Stimulated activated naive B cell treated with anti-CD40 and anti-IgM and Interleukin-4, amounts not matched to agents 10 μg/mL and 1 μg/mL and 100 μg/mL, for 72 hours (primary cell): ENCODE data around the gene RPGRIP1.

ENCODE experiments used
- ATAC-seq, 2 donors: fragments of 150-1000 bp; cut with Tn5 transposase; replicated peaks; 2 replicates each; pipeline ENCODE4 v1.10.0; 2021; ENCODE audit warnings: moderate library complexity in 1 of 2
- DNase-seq: peaks from one replicate; pipeline ENCODE4 v3.0.0; 2021
- H3K27ac Mint-ChIP-seq: one replicate; pipeline ENCODE4 v1.8.0; 2022; ENCODE audit warnings: mild to moderate bottlenecking, mixed read lengths
- H3K27me3 Mint-ChIP-seq, 2 donors: one replicate each; pipeline ENCODE4 v1.8.0; 2022; ENCODE audit warnings: mixed read lengths in 2 of 2
- H3K36me3 Mint-ChIP-seq, 2 donors: one replicate each; pipeline ENCODE4 v1.8.0; 2022; ENCODE audit warnings: mixed read lengths in 2 of 2, mild to moderate bottlenecking in 1 of 2
- H3K4me1 Mint-ChIP-seq, 2 donors: one replicate each; pipeline ENCODE4 v1.8.0; 2022; ENCODE audit warnings: mixed read lengths in 2 of 2, mild to moderate bottlenecking in 1 of 2
- H3K4me3 Mint-ChIP-seq, 2 donors: one replicate each; pipeline ENCODE4 v1.8.0; 2022; ENCODE audit warnings: mild to moderate bottlenecking in 2 of 2, mixed read lengths in 2 of 2, moderate library complexity in 1 of 2
- H3K9me3 Mint-ChIP-seq, 2 donors: one replicate each; pipeline ENCODE4 v1.8.0; 2022; ENCODE audit warnings: mixed read lengths in 2 of 2, mild to moderate bottlenecking in 1 of 2

RPGRIP1 gene

DNA sequence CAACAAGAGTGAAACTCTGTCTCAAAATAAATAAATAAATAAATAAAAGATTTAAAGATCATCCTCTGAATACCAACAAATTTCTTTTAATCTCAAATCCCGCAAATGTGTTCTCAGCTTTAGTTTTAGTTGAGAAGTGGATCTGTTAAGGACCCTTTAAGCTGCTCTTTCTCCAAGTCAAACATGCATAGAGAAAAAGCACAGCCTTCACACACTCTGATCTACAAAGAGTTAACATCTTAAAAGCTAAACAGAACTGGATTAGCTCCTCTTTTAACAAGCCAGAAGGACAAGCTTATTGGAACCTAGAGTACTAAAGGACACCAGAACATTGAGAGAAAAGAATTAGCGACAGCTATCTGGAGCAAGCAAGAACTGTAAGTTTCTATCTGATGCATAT lies at the start of gene RPGRIP1:
RPGRIP1 (plus strand) TSS at position 301 of the 400 bp plus-strand sequence. CDS start 7,894 bp downstream, outside the sequence.
- ATAC-seq (no peak), DNase-seq (no peak)
- no peak within 1 kb of the TSS for H3K27ac Mint-ChIP-seq
- no peaks in the 10 kb centered on the region for H3K36me3 Mint-ChIP-seq
- no peaks in the 10 kb centered on the region for H3K27me3 Mint-ChIP-seq
- no peak within 1 kb of the TSS for H3K4me3 Mint-ChIP-seq
- no peaks in the 10 kb centered on the region for H3K9me3 Mint-ChIP-seq
- H3K4me1 Mint-ChIP-seq = no peaks in the 10 kb centered on the region

DNA sequence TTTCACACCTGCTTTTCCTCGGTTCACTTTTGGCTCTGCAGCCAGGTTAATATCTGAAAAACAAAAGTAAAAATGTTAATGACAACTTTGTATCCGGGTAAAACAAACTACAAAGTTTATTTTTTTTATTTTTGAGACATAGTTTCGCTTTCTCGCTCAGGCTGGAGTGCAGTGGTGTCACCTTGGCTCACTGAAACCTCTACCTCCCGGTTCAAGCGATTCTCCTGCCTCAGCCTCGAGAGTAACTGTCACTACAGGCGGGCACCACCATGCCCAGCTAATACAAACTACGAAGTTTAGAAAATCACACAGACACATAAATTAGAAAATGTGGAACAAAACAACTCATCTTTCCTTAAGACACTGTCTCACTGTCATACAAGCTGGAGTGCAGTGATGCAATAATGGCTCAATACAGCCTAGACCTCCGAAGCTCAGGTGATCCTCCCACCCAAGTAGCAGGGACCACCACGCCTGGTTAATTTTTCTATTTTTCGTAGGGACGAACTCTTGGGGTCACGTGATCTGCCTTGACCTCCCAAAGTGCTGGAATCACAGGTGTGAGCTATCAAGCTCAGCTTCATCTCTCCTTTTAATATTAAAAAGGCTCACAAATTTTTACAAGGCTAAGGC lies 48.7 kb upstream of the RPGRIP1 start:
- H3K4me3 Mint-ChIP-seq = no peak overlapping the region
- ATAC-seq (no peak), DNase-seq (no peak)
- no peak overlapping the region for H3K27ac Mint-ChIP-seq
- H3K27me3 Mint-ChIP-seq = no peaks in the 10 kb centered on the region
- peaks cover 52 to 59% of the 10 kb centered on the region in 2 donors for H3K36me3 Mint-ChIP-seq
- H3K4me1 Mint-ChIP-seq = peaks cover 24 to 53% of the 10 kb centered on the region in 2 donors
- no peaks in the 10 kb centered on the region for H3K9me3 Mint-ChIP-seq

DNA sequence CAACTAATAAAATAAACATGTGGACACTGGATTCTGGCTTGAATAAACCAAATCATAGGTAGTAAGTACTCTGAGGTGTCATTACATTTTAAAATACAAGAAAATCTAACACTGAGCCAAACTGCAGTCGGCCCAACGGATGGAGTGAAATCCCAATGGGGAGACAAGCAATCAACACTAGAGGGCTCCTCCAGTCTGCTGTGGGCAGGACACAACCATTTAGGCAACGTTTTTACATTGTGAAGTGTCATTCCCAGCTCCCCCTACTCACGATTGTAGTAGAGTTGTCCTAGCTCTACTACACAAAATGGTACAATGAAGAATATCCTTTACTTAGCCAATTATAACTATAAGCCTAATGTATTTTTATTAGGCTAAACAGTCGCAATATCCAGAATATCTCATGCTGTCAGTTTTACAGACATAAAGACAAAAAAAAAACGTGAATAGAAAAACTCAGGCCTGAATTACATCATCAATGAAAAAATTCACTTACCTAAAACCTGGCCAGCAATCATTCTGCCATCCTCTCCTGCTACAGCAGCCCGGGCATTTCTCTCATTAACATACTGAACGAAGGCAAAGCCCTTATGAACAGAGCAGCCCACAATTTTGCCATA lies 46.3 kb upstream of the RPGRIP1 start:
- ATAC-seq = no peak
- Mint-ChIP-seq H3K27me3 (no peaks in the 10 kb centered on the region), H3K4me3 (no peak overlapping the region), H3K9me3 (no peaks in the 10 kb centered on the region), H3K4me1 (peaks cover 27 to 72% of the 10 kb centered on the region in 2 donors), H3K36me3 (peaks cover 42 to 43% of the 10 kb centered on the region in 2 donors), H3K27ac (peak overlapping the region; percentile 5)
- no peak for DNase-seq

DNA sequence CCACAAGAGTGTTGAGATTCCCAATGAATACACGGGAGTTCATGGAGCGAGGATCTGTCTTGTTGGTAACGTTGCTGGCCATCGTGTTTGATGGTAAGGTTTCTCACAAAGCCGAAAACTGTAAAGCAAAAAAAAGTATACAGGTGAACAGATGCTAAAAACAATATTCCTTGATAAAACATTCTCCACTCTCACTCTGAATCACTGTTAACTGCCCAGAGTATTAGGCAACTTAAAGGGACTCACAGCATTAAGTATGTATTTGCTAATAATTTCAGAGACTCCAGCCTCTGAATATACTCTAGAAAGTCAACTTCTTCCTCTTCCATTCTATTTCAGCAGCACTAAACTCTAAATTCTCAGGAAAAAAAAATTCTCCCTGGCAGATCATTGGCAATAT lies 45.8 kb upstream of the RPGRIP1 start:
- Mint-ChIP-seq H3K27ac (peak overlapping the region; percentile 75), H3K9me3 (no peaks in the 10 kb centered on the region), H3K4me1 (peaks cover 32 to 77% of the 10 kb centered on the region in 2 donors), H3K36me3 (peaks cover 47% of the 10 kb centered on the region in 2 donors), H3K27me3 (no peaks in the 10 kb centered on the region), H3K4me3 (no peak overlapping the region)
- ATAC-seq = no peak
- no peak for DNase-seq

DNA sequence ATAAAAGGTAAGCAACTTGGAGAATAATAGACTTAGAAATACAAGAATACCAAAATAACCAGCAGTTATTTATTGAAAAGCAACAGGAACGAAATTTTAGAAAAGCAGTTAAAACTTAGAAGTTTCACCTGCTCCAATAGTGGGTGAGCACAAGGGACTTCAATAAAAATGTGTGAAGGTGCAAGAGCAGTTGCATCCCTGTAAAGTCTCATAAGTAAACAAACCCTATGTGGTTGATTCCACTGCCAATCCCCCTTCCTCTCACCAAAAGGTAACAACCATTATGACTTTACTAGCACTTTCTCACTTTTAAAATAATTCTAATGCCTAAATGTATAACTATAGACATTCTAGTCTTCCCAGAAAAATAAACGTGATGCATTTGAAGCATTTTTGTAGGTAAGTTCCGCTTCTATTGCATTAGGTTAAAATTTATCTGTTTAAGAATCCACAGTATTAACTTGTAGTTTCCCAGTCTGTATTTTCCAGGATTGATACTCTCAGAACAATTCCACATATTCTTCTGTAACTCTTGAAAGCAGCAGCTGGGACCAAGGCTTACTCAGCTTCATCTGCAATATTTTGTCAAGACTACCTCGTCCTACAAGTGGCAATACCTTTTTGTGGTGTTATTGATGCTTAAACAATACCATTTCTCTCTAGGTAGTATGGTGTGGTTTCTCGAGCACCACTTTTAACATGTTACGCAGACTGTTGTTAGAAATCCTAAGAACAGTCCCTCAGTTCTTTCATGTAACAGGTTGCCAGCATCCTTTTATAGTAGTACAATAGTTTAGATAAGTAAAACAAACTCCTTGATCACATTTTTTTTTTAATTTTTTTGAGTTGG lies 42.7 kb upstream of the RPGRIP1 start:
- H3K4me3 Mint-ChIP-seq = no peak overlapping the region
- DNase-seq (no peak), ATAC-seq (no peak)
- peaks cover 34 to 40% of the 10 kb centered on the region in 2 donors for H3K36me3 Mint-ChIP-seq
- peak overlapping the region; percentile 81 for H3K27ac Mint-ChIP-seq
- no peaks in the 10 kb centered on the region for H3K27me3 Mint-ChIP-seq
- H3K4me1 Mint-ChIP-seq = peaks cover 24 to 72% of the 10 kb centered on the region in 2 donors
- H3K9me3 Mint-ChIP-seq = no peaks in the 10 kb centered on the region

DNA sequence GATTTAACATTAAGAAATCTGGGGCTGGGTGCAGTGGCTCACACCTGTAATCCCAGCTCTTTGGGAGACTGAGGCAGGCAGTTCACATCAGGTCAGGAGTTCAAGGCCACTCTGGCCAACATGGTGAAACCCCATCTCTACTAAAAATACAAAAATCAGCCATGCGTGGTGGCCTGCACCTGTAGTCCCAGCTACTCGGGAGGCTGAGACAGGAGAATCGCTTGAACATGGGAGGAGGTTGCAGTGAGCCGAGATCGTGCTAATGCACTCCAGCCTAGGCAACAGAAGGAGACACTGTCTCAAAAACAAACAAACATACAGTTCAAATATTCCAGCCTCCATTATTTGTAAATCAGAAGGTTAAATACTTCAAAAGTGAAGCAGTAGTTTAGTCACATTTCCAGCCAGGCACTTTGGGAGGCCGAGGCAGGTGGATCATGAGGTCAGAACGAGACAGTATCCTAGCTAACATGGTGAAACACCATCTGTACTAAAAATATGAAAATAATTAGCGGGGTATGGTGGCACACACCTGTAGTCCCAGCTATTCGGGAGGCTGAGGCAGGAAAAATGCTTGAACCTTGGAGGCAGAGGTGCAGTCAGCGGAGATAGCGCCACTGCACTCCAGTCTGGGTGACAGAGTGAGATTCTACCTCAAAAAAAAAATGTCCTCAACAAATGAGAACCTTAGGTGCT lies 40.9 kb upstream of the RPGRIP1 start:
- Mint-ChIP-seq H3K4me3 (peak overlapping the region in 1 of 2 donors; percentile 19), H3K36me3 (peaks cover 35 to 39% of the 10 kb centered on the region in 2 donors), H3K27me3 (no peaks in the 10 kb centered on the region), H3K4me1 (peaks cover 27 to 75% of the 10 kb centered on the region in 2 donors), H3K9me3 (no peaks in the 10 kb centered on the region), H3K27ac (peak overlapping the region; percentile 31)
- no peak for DNase-seq
- ATAC-seq = no peak

DNA sequence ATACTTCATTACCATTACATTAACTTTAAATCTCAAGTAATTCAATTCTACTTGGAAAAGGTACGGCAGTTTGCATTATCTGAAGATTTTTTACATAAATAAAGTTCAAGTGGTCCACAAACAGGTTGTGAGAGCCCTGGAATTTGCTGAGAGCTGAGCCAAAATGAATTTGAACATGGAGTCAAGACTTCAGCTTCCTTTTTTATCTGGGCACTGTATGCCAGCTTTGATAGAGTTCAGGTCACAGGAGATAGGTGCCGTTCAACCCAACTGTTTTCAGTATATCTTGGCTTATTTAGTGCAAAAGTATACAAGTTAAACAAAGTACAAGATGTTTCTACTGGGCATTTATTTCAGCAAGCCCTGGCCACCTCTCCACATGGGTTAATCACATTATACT lies 39.5 kb upstream of the RPGRIP1 start:
- Mint-ChIP-seq H3K27ac (peak overlapping the region; percentile 62), H3K4me1 (peaks cover 28 to 74% of the 10 kb centered on the region in 2 donors), H3K27me3 (no peaks in the 10 kb centered on the region), H3K9me3 (no peaks in the 10 kb centered on the region), H3K4me3 (no peak overlapping the region), H3K36me3 (peaks cover 36 to 41% of the 10 kb centered on the region in 2 donors)
- DNase-seq = no peak
- ATAC-seq = no peak

DNA sequence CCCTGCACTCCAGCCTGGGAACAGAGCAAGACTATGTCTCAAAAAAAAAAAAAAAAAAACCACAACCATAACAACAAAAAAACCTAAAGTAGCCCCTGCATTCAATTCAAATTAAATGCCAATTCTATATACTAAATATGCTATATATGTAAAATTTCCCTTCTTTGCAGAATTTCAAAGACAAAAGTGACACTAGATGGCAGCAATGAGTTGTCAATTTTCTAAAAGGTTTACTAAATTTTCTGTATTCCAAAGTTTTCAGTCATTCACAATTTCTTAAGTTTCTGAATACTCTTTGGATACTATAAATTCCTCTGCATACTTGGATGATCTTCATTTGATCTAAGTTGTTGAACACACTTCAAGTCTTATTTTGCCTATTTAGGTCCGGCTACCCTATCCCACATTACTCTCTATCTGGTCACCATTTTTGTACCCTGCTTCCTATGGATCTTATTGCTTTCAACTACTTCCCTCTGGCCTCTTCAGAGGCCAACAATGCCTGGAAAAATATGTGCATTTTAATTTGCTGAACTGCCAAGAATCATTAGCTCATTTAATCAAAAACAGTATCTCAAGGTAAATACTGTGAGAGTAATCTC lies 38.6 kb upstream of the RPGRIP1 start:
- H3K4me1 Mint-ChIP-seq = peaks cover 32 to 78% of the 10 kb centered on the region in 2 donors

DNA sequence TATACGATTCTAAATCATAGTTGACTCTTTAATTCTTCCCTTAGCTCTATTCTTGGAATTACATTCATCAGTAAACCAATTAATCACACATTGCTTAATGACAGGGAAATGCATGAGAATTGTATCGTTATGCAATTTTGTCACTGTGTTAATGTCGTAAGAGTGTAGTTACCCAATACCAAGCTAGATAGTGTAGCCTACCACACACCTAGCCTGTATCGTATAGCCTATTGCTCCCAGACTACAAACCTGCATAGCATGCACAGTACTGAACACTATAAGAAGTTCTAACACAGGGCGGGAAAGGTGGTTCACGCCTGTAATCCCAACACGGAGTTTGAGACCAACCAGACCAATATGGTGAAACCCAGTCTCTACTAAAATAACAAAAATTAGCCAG lies 35.3 kb upstream of the RPGRIP1 start:
- H3K9me3 Mint-ChIP-seq = no peaks in the 10 kb centered on the region
- ATAC-seq (no peak), DNase-seq (no peak)
- peak overlapping the region; percentile 51 for H3K27ac Mint-ChIP-seq
- peaks cover 26 to 58% of the 10 kb centered on the region in 2 donors for H3K4me1 Mint-ChIP-seq
- H3K36me3 Mint-ChIP-seq = peaks cover 33 to 60% of the 10 kb centered on the region in 2 donors
- peak overlapping the region in 1 of 2 donors; percentile 36 for H3K4me3 Mint-ChIP-seq
- no peaks in the 10 kb centered on the region for H3K27me3 Mint-ChIP-seq

More for the DNA sequence above, 38.6 kb upstream of the RPGRIP1 start:
- peak in 1 of 2 donors; percentile 2 for ATAC-seq
- no peaks in the 10 kb centered on the region for H3K27me3 Mint-ChIP-seq
- H3K36me3 Mint-ChIP-seq = peaks cover 38 to 47% of the 10 kb centered on the region in 2 donors
- no peak overlapping the region for H3K4me3 Mint-ChIP-seq
- no peak for DNase-seq
- H3K27ac Mint-ChIP-seq = peak overlapping the region; percentile 39
- H3K9me3 Mint-ChIP-seq = no peaks in the 10 kb centered on the region

DNA sequence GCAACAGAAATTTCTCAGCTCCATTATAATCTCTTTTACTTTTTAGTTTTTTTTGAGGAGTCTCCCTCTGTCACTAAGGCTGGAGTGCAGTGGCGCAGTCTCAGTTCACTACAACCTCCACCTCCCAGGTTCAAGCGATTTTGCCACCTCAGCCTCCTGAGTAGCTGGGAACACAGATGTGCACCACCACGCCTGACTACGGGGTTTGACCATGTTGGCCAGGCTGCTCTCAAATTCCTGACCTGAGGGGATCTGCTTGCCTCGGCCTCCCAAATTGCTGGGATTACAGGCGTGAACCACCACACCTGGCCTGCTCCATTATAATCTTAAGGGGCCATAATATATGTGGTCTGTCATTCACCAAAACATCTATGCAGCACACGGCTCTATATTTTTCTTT lies 34.1 kb upstream of the RPGRIP1 start:
- H3K9me3 Mint-ChIP-seq = no peaks in the 10 kb centered on the region
- no peak overlapping the region for H3K4me3 Mint-ChIP-seq
- no peak for DNase-seq
- H3K36me3 Mint-ChIP-seq = peaks cover 35 to 68% of the 10 kb centered on the region in 2 donors
- peak overlapping the region; percentile 85 for H3K27ac Mint-ChIP-seq
- no peak for ATAC-seq
- H3K27me3 Mint-ChIP-seq = no peaks in the 10 kb centered on the region
- H3K4me1 Mint-ChIP-seq = peaks cover 26 to 56% of the 10 kb centered on the region in 2 donors

DNA sequence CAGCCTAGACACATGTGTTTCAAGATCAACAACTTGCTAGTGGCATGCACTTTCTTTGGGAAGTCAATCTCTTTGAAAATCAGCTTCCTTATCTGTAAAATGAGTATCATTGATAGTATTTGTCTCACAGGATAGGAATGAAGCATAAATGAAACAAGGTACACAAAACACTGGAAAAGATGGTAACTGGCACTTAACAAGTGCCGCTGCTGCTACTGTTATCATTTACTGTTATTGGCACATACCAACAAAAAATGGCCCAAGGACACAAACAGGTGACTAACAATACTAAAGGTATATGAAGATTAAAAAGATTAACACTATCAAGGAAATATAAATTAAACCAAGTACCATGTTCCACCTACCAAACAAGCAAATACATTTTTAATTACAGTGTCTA lies 31.5 kb upstream of the RPGRIP1 start:
- H3K4me3 Mint-ChIP-seq = no peak overlapping the region

DNA sequence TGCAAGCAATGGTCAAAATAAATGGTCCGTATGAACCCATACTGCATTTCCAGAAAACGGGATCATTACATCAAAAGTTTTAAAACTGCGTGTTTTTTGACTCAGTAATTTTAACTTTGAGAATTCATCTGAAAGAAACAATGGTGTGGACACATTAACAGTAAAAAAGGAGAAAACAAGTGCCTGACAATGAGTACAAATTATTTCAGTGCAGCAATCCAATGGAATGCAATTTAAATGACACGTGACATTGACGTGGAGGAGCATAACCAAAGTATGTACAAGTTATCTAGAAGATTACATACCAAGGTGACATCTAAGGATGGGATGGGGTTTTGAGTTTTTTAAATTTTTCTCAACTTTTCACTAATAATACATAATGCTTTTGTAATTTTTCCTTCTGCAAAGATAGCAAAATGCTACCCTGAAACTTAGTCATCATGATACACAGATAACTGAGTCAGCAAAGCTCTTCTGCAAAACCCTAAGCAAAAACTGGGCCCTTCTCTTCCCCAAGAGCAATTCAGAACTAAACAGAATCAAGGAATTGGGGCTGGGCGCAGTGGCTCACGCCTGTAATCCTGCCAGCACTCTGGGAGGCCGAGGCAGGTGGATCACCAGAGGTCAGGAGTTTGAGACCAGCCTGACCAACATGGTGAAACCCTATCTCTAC lies 31.0 kb upstream of the RPGRIP1 start:
- Mint-ChIP-seq H3K4me3 (no peak overlapping the region), H3K27ac (no peak overlapping the region), H3K4me1 (peaks cover 22 to 46% of the 10 kb centered on the region in 2 donors), H3K36me3 (peaks cover 38 to 70% of the 10 kb centered on the region in 2 donors), H3K9me3 (no peaks in the 10 kb centered on the region), H3K27me3 (no peaks in the 10 kb centered on the region)
- ATAC-seq (no peak), DNase-seq (no peak)

More for the DNA sequence above, 31.5 kb upstream of the RPGRIP1 start:
- DNase-seq (no peak), ATAC-seq (no peak)
- H3K4me1 Mint-ChIP-seq = peaks cover 22 to 49% of the 10 kb centered on the region in 2 donors
- H3K27me3 Mint-ChIP-seq = no peaks in the 10 kb centered on the region
- peaks cover 39 to 70% of the 10 kb centered on the region in 2 donors for H3K36me3 Mint-ChIP-seq
- no peaks in the 10 kb centered on the region for H3K9me3 Mint-ChIP-seq
- H3K27ac Mint-ChIP-seq = no peak overlapping the region

DNA sequence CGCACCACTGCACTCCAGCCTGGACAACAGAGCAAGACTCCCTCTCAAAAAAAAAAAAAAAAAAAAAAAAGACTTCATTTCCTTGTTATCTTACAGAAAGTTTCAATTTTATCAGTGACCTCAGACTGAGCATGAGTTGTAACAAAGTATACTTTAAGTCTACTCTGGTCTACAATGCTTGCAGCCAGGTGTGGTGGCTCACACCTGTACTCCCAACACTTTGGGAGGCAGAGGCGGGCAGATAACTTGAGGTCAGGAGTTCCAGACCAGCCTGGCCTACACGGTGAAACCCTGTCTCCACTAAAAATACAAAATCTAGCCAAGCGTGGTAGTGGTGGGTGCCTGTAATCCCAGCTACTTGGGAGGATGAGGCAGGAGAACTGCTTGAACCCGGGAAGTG lies 28.7 kb upstream of the RPGRIP1 start:
- Mint-ChIP-seq H3K27ac (peak overlapping the region; percentile 69), H3K9me3 (no peaks in the 10 kb centered on the region), H3K4me3 (no peak overlapping the region), H3K27me3 (no peaks in the 10 kb centered on the region), H3K36me3 (peaks cover 36 to 66% of the 10 kb centered on the region in 2 donors), H3K4me1 (peaks cover 18 to 48% of the 10 kb centered on the region in 2 donors)
- no peak for ATAC-seq
- no peak for DNase-seq
